Stimulated activated CD4-positive, alpha-beta T cell treated with anti-CD3 and anti-CD28 coated beads, Interleukin-4, amount 100 ng/mL, for 48 hours (primary cell): ENCODE data around the gene WDR77.

Experiments used
- DNase-seq, 2 donors: peaks; one replicate each; pipeline ENCODE4 v3.0.0-alpha.2; 2020; ENCODE audit warnings: low read depth in 2 of 2

The WDR77 gene

DNA sequence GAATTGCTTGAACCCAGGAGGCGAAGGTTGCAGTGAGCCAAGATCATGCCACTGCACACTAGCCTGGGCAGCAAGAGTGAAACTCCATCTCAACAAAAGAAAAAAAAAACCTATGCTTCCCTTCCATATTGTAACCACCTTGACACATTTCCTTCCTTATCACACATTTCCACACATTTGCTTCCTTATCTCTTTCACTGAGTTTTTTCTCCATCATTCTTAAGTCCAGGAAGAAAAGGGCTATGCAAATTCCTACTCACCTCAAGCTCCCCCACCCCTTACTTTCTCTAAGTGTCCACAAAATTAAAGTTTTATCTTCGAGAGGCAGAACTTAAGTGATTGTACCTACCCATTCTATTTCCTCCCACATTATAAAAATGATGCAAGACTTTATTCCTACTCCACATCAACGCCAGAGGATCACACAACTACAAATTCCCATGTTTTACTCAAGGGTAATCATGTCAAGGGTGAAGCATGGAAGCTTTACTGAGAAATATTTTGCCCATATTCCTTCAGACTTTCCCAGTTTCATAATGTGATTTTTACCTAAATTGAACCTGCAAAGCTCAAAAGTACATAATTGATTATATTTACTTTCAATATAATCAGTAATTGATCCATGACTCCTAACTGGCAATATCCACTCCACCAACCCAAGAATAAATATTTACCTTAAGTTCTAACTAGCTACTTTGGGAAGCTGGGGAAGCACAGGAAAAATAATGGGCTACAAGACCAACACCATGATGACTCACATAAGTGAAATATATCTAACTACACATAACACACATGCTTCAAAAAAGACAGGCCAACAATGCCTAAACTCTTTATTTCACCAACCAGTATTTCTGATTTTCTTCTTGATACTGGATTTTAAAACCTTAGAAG lies 9.3 kb downstream of the WDR77 start:
- DNase-seq = no peak

GRCh38 chr1:111436726-111437125 lies 12.3 kb downstream of the WDR77 start:
- DNase-seq = no peak

GRCh38 chr1:111424281-111424680 lies 24.8 kb downstream of the WDR77 start:
- no peak for DNase-seq

- no peak for DNase-seq
These were observed 26.3 kb downstream of the WDR77 start for GRCh38 chr1:111422546-111423391.

DNA sequence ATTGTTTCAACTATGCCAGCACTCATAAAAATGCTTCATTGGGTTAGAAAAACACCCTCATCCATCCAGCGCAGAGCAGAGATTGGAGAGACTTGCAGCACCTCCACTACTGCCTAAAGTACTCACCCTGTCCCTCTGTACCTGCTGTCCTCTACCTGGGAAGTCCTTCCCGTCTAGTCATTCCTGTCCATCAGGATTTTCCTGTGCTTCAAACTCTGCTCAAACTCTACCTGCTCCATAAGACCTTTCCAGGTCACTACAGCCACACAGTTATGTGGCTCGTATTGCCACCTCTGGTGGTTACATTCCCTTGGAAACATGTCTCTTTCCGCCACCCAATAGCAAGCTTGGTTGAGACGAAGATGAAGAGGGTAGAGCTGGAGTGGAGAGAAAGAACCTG lies 28.7 kb downstream of the WDR77 start:
- DNase-seq = no peak

- DNase-seq = no peak
These were observed 30.0 kb downstream of the WDR77 start for GRCh38 chr1:111419037-111419436.

DNA sequence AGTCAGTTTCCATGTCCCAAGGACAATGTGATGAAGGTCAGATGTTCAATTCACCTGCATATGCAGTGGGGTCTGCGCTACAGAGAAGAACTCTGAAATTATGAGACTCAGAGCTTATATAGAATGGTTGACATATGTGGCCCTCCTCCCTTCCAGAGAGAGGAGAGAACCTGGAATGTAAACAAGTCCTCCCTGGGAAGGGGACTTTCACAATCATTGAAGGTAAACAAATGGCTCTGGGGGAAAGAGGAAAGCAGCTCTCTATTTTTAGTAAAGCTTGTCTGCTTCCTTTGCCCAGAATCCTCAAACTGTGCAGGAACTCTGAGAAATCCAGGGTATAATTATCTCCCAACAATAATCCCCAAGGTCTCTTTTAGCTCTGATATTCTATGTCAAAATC lies 31.3 kb downstream of the WDR77 start:
- no peak for DNase-seq

- DNase-seq = no peak
These were observed 33.6 kb downstream of the WDR77 start for GRCh38 chr1:111415461-111415860.

DNA sequence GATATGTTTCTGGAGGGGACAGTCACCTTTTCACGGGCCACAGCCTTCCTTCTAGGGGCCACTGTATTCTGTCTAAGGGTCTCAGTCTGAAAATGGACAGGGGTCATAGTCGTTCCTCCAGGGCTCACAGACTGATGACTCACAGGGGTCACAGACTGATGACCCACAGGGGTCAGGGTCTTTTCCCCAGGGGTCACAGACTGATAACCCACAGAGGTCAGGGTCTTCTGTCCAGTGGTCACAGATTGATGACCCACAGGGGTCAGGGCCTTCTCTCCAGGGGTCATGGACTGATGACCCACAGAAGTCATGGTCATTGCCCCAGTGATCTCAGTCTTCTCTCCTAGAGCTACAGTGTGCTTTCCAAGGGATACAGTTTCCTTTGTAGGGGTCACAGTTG lies 34.3 kb downstream of the WDR77 start:
- DNase-seq = no peak

- no peak for DNase-seq
These were observed 36.2 kb downstream of the WDR77 start for GRCh38 chr1:111412839-111413238.

GRCh38 chr1:111407301-111407700 lies 41.8 kb downstream of the WDR77 start:
- no peak for DNase-seq

- peak in 1 of 2 donors; percentile 7 for DNase-seq
These were observed 42.7 kb downstream of the WDR77 start for GRCh38 chr1:111406321-111406768.

- no peak for DNase-seq
These were observed 44.5 kb downstream of the WDR77 start for GRCh38 chr1:111404588-111404987.

DNA sequence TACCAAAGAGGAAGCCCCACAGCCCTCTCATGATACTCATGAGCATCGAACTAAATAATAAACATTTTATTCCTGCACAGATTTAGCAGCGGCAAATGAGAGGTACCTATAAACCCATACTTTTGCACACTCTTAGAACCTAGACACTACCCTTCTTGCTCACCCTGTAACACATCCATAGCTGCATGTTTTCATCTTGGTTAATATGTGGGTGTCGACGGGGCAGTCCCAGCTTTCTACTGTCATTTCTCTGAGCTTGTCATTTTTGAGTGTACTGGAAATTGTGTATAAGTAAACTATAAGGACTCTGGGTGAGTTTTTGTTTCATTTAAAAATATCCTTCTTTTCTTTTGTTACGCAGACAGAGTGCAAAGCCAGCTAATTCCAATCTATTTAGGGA lies 47.0 kb downstream of the WDR77 start:
- DNase-seq = no peak

- DNase-seq = peak; percentile 15 to 24
These were observed 49.1 kb downstream of the WDR77 start for GRCh38 chr1:111399792-111400610.

DNA sequence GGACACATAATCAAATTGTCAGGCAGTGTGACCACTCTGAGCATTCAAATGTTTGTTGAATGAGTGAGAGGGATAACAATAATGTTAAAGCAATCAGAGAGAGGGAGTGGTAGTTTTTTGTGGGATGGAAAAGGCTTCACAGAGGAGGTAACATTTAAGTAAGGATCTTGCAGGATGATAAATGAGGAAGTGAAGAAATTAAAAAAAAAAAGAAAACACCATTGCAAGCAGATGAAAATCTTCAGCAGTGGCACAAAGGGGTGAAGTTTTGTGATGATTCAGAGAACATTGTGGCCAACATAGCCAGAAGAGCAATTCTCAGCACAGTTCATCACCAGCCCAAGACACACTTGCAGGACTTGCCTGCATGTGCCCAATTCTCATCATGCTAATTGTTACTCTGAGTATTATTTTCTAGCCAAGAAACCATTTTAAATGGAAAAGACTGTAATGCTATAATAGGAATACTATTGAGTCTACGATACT lies 56.6 kb downstream of the WDR77 start:
- no peak for DNase-seq

DNA sequence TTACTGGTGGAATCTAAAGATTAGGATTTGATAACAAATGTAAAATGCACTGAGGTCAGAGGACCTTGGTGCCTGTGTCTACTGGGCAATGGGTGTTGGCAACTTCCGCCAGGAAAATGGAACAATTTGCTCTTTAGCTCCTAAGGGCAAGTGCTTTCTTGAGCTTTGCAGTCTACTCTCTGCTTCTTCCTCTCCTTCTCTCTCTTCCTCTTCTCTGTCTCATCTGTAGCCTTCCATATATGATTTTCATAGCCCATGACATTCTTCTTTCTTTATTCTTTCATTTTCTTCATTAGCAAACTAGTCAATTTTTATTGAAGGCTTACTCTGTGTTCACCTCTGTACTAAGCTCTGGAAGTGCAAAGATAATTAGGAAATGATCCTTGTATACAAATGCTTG lies 57.0 kb downstream of the WDR77 start:
- DNase-seq = no peak
